Breast epithelium (tissue), 3 donors: ENCODE results near the gene RASSF10.

Experiments used
- POLR2A ChIP-seq: fragments of 450-650 bp; IDR thresholded peaks from one replicate; pipeline ENCODE4 v1.6.1; 2016; ENCODE audit warnings: antibody characterized with exemption, mild to moderate bottlenecking, moderate library complexity
- POLR2AphosphoS5 ChIP-seq, 3 donors: sonication (generic); formaldehyde crosslinking; IDR thresholded peaks; one replicate each; pipeline ENCODE4 v1.6.1; 2017; ENCODE audit warnings: antibody characterized with exemption in 3 of 3
- TF ChIP-seq, protein P1 (sequence below), 3 donors: fragments of 450-650 bp; IDR thresholded peaks; one replicate each; pipeline ENCODE4 v1.5.1; 2016 to 2017; ENCODE audit warnings: antibody characterized with exemption in 3 of 3, mild to moderate bottlenecking in 3 of 3, moderate library complexity in 3 of 3

DNA sequence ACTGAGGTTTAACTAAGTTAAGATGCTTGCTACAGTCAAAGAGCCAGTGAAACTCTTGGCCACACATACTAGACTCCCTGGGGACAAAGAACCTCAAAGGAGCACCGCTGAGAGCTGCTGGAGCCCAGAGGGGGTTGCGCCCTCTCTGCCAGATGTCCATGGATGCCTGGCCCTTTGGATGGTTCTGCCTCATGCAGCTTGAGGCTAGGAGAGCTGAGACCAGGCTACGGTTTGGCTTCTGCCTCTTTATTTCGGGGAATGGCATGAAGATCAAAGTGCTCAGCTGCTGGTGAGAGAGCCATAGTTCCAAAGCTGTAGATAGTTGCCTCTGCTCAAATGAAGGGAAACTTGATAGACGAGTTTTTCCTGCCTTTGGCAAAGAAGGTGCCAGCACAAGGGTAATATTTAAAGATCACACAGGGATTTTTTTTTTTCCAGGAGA, 43.0 kb downstream of the RASSF10 start:
- TF ChIP-seq, protein P1, sequence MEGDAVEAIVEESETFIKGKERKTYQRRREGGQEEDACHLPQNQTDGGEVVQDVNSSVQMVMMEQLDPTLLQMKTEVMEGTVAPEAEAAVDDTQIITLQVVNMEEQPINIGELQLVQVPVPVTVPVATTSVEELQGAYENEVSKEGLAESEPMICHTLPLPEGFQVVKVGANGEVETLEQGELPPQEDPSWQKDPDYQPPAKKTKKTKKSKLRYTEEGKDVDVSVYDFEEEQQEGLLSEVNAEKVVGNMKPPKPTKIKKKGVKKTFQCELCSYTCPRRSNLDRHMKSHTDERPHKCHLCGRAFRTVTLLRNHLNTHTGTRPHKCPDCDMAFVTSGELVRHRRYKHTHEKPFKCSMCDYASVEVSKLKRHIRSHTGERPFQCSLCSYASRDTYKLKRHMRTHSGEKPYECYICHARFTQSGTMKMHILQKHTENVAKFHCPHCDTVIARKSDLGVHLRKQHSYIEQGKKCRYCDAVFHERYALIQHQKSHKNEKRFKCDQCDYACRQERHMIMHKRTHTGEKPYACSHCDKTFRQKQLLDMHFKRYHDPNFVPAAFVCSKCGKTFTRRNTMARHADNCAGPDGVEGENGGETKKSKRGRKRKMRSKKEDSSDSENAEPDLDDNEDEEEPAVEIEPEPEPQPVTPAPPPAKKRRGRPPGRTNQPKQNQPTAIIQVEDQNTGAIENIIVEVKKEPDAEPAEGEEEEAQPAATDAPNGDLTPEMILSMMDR (IDR thresholded peaks at IDR 0.05), result no peak
- TF ChIP-seq POLR2A (no peak), POLR2AphosphoS5 (IDR thresholded peaks at IDR 0.05) (no peak)
